ENCODE data around the gene ZBTB25.
A peak's percentile ranks its signal among the peaks of the same experiment; 100 is the strongest.

The ZBTB25 gene

DNA sequence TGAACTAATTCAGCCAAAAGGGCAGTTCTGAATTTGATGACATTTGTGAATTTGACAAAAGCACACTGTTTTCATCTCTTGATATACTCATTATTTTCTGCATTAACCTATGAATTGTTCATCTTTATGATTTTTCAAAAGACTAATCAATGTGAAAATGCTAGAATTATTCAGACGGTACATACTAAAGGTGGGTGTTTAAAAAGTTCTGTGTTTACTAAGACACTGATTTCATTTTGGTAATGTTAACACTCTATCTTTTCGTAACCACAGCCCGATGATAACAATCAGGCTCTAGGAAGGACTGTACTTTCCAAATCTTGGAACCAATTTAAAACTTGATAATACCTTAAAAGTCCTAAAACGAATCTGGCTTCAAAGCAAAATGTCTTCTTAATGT is 28.9 kb downstream of the ZBTB25 start:
- DNase-seq = no peak

DNA sequence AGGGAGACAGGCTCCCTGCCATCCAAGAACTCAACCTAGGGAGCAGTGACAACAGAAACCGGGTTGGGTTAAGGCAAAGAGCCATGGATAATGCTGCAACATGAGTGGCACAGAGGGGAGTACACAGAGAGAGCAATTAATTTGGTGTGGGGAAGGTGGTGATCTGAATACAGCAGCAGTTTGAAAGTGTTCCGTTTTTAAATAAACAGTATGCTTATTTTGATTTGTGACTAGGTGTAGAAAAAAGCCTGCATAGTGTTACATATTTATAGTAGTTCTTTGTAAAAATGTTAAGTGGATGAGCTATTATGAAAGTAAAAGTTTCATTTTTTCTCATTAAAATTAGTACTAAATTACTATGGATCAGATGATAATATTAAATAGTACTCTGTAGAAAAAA is 29.6 kb downstream of the ZBTB25 start:
- DNase-seq = no peak

DNA sequence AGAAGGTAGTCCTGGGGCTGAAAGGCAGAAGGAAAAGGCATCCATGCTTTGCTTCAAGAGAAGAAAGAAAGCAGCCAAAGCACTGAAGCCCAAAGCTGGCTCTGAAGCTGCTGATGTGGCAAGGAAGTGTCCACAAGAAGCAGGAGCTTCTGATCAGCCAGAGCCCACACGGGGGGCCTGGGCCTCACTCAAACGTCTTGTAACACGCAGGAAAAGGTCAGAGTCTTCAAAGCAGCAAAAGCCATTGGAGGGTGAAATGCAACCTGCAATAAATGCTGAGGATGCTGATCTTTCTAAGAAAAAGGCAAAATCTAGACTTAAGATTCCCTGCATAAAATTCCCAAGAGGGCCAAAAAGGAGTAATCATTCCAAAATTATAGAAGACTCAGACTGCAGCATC is 35.2 kb downstream of the ZBTB25 start:
- no peak for DNase-seq

DNA sequence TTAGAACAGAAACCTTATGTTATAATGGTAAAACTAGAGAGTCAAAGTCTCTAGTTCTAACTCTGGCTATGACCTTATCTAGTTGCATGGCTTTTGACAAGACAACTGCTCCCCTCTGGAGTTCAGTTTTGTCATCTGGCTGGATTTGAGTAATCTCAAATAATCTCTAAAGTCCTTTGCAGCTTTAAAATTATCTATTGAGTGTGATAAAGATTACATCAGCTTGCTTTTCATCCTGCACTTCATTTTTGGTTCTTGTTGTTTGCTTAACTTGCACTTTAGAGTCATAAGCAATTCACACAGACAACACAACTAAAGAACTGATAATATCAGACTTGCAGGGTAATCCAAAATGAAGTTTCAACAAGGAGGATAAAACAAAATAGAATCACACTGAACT is 36.1 kb downstream of the ZBTB25 start:
- DNase-seq = no peak

DNA sequence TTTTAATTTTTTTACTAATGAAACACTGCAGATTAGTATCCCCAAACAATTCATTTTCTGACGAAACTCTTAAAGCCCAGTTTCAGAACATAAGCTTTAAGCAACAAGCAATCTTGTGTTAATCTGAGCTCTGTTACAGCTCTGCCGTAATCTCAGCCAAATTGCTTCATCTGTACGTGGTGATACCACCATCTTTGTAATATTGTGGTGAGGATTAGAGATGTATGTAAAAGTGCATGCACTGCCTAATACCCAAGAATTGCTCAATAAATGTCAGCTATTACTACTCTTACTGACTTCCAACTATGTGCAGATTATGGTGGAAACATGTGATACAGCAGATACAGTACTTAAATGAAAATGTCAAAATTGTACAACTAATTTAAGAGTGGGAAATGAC is 36.5 kb downstream of the ZBTB25 start:
- no peak for DNase-seq

DNA sequence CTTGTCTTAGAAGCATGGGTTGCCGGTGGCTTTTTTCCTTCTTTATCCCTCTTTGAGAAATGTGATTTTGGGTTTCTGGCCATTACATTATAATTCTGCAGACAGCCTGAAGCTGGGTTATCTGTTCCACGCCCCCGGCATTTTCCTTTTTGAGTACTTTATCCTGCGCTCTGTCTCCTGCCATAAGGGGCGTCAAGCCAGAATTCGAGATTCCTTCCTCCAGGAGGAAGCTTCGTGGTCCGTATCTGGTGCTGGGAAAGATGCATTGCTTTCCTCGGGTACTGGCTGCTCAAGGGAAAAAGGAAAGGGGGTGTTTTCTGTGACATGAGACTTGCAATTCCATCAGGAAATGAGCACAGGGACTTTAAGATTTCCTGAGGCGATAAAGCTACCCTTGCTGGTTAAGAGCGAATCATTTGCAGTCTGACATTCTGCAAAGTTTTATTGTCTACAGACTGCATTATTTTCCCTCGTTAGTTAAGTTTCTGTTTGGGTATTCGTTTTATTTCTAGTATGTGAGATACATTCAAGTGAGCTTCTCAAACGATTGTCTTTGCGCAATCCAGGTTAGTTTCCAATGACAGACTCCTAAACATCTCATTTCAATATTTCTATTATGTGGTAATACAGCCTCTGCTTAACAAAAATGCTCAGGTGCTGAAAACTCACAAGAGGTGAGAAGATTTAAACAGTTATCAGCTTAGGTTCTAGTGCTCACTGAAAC is 37.6 kb downstream of the ZBTB25 start:
- DNase-seq = no peak

DNA sequence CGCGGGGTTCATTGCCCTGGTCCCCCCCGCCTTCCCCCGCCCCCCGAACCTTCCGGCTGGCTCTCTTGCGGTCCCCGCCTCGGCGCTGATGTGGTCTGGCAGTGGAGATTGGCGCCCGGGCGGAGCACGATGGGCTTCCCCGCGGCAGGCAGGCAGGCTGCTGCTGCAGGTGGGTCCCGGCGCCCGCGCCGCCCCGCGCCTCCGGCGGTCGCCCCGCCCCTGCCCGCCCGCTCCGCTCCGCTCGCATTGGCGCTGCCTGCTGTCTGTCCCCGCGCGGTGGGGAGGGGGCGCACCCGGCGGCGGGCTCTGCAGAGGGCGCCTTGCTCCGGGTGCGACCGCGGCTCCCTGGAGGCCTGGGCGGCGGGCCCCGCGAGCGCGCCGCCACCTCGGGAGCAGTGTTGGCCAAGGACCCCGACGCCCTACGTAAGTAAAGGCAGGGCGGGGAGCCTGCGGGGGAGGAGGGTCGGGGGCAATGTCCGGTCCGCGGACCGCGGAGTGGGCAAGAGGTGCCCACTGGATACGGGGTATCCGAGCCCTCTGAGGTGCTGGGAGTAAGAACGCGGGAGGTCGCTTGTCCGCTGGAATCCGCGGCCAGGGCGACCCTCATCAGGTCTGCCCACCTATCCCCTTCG is 38.3 kb downstream of the ZBTB25 start, which contains the start of gene AKAP5:
Gene AKAP5 (plus strand): TSS at position 309 of the 632 bp plus-strand sequence. CDS start 2,896 bp downstream, outside the sequence.
- DNase-seq = peak; percentile 84

DNA sequence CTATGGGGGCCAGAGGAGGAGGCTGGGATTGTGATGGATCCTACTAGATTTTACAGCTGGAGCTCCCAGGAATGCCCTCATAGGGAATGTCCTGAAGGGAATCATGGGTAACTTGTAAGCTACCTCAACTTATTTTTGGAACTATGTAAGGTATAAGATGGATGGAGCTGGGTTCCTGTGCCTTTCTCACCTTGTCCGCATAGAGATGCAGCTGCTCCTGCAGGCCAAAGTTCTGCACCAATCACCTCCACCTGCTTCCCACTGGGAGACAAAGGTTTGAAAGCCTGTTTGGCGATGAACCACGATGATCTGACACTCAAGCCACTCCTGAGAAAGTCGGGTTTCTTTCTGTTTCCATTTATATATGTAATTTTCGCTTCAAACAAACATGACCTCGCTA is 39.0 kb downstream of the ZBTB25 start:
- DNase-seq = no peak

DNA sequence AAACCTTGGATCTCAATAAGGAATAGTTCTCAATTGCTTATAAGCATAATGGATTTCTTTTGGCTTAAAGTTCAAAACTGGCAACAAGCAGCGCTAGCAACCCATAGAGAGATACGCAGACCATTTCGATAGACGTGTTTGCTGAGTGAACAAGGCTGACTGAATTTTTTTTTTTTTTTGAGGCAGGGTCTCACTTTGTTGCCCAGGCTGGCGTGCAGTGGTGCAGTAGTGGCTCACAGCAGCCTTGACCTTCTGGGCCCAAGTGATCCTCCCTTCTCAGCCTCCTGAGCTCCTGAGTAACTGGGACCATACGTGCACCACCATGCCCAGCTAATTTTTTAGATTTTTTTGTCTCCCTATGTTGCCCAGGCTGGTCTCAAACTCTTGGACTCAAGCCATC is 39.8 kb downstream of the ZBTB25 start:
- DNase-seq = no peak

DNA sequence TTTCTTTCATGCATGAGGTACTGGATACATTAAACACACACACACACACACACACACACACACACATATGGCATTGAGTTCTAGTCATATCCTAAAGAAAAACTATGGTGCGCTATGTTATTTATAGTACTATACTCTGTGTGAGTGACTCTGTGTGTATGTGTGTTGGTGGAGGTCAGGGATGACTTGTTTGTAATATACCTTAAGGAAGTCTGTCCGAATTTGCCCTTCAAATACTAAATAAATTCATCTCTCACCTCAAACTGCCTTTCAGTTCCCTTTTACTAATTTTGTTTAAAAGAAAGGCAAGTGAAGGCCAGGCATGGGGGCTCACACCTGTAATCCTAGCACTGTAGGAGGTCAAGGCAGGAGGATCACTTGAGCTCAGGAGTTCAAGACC is 40.4 kb downstream of the ZBTB25 start:
- no peak for DNase-seq

DNA sequence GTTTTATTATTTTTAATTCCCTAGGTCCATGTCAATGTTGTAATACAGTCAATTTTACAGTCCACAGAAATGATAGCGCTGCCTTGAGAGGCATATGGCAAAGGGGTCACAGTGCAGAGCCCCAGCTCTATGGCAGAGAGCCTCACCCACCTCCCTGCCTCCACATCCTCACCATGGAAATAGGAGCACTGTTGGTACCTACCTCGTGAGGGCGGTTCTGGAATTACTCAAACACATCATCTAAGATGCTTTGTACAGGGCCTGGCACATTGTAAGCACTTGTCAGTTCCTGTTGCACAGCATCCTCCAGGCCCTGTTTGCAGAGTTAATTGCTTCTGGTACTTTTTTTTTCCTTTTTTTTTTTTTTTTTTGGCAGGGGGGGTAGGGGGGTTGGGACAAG is 42.4 kb downstream of the ZBTB25 start:
- no peak for DNase-seq

DNA sequence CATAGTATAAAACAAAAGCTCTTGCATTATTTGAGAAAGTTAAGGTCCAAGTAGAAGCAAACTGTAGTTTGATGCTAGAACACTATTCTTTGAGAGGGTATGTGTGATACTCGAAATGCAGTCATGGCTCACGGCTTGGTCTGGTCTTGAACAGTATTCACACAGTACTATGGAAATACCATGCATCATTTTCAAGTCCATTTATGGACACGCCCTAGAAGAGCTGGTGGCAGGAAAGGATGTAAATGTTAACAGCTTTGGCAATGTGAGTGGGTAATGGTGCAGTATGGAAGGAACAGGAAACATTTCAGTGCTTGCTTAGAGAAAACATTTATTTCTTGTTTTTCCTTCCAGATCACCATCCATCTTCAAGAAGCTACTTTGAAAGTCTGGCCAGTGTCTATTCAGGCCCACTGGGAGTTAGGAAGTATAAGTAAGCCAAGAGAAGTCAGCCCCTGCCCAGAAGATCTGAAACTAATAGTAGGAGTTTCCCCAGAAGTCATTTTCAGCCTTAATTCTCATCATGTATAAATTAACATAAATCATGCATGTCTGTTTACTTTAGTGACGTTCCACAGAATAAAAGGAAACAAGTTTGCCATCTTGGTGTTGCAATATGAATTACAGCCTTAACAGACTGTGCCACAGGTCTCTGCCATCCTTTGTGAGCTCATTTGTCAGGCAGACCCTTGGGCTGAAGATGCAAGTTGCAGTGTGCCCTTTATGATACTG is 44.1 kb downstream of the ZBTB25 start:
- no peak for DNase-seq

DNA sequence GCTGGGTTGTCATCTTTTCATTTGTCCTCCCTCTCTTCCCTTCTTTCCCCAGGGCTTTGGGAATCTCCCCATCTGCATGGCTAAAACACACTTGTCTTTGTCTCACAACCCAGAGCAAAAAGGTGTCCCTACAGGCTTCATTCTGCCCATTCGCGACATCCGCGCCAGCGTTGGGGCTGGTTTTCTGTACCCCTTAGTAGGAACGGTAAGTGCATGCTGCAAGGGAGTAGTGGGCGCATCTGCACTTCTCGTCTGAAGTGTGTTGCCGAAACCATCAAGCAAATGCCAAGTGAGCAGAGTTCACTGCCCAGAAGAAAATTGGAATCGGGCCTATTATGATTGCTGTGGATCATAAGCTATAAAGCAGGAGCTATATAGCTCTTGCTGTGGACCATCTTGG is 49.0 kb downstream of the ZBTB25 start:
- no peak for DNase-seq

DNA sequence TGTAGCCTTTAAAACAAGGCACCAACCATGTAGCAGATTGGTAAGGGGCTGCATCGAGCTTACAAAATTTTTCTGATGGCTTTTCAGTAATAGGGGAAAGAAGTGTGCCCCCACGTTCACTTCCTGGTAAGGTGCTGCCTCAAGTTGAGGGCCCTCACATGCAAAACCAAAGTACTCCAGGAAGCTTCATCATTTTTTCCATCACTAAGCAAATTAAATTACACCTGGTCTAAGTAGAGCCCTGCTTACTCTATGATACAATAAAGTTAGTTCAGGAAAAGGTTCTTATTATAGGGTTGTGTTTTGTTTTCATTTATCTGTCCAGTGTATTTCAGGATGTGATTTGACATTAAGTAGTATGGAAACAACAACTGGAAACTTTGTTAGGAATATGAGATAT is 53.4 kb downstream of the ZBTB25 start:
- no peak for DNase-seq

DNA sequence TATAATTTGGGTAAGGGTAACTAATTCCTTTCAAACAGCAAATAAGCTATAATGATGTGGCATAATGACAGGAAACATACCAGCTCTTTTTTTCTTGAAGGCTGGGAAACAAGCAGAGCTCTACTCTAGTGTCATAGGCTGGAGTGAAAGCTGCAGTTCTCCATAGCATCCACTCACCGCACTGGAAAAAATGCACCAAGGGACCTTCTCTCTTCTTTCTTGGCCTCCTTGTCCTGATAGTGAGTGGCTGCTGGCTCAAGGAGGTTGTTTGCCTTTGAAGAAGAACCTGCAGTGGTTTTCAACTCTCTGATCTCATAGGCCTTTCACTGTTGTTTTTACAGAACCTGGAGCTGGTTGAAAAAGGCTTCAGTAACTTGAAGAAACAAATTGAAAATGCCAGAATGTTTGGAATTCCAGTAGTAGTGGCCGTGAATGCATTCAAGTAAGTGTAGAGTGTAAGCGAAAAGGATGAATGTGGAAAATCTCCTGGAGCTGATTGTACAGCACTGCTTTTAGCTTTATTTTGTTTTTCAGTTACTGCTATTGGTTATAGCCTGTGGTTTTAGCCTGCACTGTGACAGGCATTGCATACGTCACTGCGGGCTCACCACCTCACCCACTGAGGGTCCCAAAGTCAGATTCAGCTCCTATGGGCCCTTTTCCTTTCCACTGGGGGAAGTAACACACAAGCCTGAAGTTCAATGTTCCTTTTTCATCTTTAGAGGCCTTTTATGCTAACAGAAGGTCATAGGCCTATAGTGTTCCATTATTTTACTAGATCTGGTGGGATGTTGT is 55.6 kb downstream of the ZBTB25 start:
- DNase-seq = no peak

DNA sequence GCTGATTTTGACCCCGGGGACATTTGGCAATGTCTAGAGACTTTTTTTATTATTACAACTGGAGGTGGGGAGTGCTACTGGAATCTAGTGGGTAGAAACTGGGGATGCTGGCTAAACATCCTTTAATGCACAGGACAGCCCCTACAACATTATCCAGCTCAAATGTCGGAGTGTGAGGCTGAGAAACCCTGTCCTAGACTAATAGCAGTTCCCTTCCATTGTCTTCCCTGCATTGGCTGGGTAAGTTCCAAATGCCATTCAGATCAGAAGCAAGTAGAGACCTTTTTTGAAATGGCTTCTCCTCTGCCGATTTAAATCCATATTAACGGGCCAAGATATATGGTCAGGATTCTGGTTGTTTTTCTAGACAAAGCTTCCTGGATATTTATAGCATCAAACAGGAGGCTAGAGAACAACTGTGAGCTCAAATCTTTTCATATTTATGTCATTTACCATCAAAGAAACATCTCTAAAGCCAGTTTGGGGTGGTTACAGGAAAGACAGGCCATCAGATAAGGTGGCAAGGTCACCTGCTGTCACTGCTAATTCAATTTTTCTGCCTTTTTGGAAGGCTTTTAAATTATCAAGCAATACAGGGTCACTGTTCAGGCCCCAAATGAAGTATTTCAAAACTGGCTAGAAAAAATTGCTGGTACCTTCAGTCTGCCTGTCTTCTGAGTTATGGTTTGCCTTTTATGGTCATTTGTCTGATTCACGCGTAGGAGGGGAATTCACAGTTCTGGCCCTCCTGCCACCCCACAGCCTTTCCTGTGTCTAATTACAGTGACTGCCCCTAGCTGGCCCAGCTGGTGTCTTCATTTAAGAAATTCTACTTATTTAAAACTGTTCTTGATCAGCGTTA is 58.4 kb downstream of the ZBTB25 start:
- DNase-seq = no peak

DNA sequence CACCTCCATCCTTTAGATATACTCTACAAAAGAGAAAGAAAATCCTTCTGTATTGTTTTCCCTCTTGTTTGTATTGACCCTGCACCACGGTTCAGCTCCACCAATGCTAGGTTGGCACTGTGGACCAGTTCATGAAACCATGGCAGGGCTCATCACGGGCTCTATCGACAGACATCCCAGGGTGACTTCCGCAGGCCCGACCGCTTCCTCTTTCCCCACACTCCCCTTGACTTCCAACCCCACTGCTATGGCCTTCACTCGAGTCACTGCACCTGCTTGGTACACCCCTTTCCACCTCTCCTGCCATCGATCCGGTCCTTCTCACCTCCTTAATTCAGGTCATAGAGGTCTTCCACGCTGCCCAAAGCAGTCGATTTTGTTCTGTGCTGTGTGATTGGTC is 59.5 kb downstream of the ZBTB25 start:
- no peak for DNase-seq

DNA sequence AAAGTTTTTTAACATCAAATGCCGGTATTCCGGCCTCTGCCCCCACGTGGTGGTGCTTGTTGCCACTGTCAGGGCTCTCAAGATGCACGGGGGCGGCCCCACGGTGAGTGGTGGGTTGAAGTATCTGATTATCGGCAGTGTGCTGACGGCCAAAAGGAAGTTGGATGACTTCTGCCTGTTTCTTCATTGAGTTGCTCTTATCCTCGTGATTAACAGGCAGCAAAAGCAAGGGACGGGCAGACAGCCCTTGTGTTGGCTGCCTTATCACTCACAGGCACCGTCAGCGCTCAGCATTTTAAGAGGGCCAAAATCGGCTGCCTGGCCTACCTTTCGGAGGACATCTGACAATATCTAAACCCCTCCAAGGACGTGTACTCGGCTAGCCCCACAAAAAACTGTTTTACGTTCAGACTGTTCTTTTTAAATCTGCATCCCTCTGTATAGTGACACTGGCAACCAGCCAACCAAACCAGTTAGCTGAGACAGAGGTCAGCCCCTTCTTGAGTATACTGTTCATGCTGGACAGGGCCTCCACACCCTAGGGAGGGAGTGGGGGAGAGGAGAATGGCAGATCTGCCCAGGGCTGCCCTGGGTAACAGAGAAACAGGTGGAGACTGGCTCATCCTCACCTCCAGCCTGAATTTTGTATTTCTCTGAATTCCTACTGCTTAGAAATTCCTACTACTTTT is 61.2 kb downstream of the ZBTB25 start:
- no peak for DNase-seq

DNA sequence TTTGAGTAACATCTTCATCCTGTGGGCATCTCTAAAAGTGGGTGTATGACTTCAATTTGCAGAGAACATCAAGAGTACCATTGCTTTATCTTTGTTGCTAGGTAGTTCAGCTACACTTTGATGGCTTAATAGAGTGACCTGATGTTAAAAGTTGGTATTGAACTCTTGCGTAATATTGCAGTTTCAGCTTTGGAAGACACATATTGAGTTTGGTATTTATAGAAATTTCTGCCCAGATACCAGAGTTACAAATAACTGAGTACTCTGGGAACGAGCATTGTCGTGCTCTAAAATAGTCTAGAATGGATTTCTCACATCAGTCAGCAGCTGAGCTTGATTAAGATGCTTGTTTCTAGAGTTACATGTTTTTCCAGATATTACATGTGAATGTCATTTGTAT is 63.1 kb downstream of the ZBTB25 start:
- DNase-seq = no peak

DNA sequence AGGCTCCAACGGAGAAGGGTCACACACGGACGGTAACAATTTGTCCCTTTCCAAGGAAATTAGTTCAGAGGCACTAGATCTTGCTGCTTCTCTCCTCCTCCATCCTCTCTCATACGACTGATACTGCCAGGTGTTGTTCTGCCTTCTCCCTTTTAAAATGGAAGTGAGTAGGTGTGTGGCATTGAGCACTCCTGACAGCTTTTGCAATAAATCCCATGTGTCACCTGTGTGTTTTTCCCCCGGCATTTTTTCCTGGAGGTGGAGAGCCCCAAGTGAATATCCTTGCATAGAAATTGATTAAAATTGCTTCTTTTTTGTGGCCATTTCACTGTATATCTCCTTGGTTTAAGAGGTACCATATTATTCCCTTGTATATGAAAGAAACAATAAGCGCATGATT is 64.5 kb downstream of the ZBTB25 start:
- DNase-seq = no peak

DNA sequence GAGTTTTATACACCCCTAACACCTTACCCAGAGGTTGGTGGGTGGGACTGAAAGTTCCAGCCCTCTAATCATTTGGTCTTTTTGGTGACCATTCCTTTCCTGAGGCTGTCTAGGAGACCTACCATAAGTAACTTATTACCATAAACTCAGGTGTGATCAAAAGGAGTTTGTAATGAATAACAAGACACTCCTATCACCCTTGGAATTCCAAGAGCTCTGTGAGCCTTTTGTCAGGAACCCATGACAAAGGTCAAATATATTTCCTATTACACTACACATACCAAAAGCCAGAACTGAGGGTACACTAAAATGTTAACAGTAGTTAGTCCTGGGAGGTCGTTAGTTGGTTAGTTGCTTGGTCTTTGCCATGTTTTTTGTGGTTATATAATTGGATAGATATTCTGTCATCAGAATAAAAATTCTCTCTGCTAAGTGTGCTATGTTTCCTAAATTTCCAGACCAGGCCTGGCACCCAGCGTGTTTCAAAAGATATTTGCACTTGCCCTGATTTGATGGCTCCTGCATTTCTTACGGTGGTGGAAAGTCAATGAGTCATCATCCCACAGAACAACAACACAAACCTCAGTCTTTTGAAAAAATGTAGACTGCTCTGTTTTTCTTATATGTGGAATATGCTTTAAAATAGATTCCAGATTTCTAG is 65.3 kb downstream of the ZBTB25 start:
- no peak for DNase-seq
